HFF-Myc (cell line): ENCODE data around the gene CHST1.

Experiments used
- DNase-seq: peaks from one replicate; pipeline ENCODE4 v3.0.0-alpha.2; 2011; ENCODE audit warnings: low read depth; ENCODE audit errors: extremely low read depth
- H3K4me3 ChIP-seq: replicated peaks from 2 replicates; pipeline ENCODE4 v1.5.1; 2011; ENCODE audit warnings: low read depth, mild to moderate bottlenecking, control low read depth, low read length
- TF ChIP-seq, protein P1 (sequence below): IDR thresholded peaks from 2 replicates; pipeline ENCODE4 v1.5.1; 2012; ENCODE audit warnings: mild to moderate bottlenecking, low read depth, low read length, control low read depth; ENCODE audit errors: missing control alignments

The CHST1 gene

DNA sequence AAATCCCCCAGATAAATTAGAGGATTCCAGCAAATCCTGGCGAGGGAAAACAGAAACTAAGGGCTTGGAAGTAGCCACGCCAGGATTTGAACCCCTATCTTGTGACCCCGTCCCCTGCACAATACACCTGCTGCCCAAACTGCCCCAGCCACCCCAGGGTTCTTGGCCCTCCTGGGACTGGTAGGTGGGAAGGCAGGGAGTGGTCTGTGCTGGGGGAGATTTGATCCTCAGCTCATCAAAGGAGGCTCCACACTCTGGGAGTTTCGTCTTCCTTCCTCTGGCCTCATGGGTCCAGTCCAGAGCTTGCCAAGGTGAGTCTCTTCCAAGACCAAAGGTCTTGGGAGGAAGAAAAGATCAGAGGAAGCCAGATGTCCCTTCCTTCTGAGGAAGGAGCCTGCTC lies 4.5 kb upstream of the CHST1 start:
- no peak for DNase-seq
- TF ChIP-seq, protein P1, sequence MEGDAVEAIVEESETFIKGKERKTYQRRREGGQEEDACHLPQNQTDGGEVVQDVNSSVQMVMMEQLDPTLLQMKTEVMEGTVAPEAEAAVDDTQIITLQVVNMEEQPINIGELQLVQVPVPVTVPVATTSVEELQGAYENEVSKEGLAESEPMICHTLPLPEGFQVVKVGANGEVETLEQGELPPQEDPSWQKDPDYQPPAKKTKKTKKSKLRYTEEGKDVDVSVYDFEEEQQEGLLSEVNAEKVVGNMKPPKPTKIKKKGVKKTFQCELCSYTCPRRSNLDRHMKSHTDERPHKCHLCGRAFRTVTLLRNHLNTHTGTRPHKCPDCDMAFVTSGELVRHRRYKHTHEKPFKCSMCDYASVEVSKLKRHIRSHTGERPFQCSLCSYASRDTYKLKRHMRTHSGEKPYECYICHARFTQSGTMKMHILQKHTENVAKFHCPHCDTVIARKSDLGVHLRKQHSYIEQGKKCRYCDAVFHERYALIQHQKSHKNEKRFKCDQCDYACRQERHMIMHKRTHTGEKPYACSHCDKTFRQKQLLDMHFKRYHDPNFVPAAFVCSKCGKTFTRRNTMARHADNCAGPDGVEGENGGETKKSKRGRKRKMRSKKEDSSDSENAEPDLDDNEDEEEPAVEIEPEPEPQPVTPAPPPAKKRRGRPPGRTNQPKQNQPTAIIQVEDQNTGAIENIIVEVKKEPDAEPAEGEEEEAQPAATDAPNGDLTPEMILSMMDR: no peak
- H3K4me3 ChIP-seq: no peak overlapping the region

DNA sequence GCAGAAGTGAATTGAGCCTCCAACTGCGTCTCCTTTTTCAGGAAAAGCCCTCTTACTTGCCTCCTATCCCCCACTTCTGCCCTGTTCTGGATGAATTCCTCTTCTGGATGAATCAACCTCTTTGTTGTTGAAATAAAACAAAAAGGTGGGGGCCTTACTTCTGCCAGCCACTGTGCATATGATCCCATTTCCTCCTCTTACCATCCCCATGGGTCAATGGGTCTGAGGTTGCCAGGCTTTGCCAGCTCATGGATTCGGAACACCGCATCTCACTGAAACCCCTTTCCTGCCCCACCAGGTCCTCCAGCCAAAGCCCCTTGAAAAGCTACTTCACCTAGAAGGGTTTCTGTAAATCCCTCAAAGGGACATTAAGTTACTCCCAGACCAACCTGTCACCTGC lies 3.7 kb upstream of the CHST1 start:
- no peak overlapping the region for H3K4me3 ChIP-seq
- TF ChIP-seq, protein P1: no peak
- no peak for DNase-seq

DNA sequence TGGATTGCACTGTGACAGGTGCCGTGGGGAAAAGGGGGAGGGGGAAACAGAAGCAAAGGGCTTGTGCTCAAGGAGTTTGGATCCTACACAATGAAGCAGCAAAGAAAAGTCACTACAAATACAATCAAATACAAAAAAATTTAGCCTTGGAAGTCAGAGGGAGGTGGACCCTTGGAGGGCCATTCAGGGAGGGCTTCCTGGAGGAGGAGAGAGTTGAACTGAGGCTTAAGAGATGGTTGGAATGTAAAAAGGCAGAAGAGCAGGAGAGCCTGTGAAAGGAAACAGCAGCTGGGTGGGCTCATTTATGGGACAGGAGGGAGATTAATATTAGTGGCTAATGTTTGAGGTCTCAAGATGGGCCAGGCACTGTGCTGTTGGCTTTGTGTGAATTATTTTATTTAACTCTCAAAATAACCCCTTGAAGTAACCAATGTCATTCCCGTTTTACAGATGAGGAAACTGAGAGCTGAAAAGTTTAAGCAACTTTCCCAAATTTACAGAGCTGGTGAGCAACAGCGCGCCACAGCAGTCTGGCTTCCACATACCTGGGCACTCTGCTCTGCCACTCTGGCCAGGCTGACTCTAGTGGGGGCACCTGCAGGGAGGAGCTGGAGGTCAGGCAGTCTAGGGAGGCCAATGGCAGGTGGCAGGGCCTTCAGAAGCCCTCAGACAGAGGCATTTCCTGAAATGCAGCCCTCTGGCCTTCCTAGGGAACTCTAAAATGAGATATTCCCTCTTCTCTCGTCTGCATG lies 2.7 kb upstream of the CHST1 start:
- H3K4me3 ChIP-seq: no peak overlapping the region

DNA sequence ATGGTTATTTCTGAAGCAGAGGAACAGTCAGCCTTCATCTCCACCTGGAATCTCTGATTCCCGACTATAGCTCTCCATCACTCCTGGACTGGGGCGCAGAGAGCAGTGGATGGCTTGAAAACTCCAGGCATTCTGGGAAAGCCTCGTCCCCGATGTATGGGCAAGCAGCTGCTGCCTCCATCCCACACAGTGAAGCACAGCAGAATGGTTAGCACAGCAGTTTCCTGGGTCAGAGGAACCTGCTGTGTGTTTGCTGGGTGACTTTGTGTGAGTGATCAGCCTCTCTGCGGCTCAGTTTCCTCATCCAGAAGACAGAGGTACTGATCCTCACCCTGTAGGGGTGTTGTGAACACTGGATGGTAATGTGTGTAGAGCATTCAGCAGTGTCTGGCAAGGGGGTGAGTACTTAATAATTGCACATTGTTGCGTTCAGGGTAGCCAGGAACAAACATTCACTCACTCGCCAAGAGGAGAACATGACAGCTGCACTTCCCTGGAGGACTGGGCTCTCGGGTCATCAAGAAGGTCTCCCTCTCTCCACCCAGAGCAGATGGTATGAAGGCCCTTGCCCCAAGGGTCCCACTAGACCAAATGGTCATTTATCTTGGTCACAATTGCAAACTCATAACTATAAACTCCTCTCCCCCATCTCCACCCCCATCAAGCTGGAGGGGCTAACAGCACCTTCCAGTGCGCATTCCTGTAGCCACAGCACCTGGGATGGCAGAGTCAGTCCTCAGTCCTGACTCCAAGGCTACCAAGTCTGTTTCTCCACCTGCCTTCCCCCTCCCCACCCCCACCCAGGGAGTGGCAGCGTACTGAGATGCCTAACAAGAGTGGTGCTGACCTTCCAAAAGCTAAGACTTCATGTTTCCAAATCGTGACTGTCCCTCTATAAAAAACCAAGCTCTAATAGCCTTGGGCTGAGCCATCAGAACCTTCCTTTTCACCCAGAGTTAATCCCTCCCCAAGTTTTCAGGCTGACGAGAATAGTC lies 1.5 kb upstream of the CHST1 start:
- DNase-seq: no peak
- TF ChIP-seq, protein P1: no peak
- H3K4me3 ChIP-seq: no peak overlapping the region

More for the DNA sequence above, 2.7 kb upstream of the CHST1 start:
- TF ChIP-seq, protein P1: no peak
- no peak for DNase-seq

DNA sequence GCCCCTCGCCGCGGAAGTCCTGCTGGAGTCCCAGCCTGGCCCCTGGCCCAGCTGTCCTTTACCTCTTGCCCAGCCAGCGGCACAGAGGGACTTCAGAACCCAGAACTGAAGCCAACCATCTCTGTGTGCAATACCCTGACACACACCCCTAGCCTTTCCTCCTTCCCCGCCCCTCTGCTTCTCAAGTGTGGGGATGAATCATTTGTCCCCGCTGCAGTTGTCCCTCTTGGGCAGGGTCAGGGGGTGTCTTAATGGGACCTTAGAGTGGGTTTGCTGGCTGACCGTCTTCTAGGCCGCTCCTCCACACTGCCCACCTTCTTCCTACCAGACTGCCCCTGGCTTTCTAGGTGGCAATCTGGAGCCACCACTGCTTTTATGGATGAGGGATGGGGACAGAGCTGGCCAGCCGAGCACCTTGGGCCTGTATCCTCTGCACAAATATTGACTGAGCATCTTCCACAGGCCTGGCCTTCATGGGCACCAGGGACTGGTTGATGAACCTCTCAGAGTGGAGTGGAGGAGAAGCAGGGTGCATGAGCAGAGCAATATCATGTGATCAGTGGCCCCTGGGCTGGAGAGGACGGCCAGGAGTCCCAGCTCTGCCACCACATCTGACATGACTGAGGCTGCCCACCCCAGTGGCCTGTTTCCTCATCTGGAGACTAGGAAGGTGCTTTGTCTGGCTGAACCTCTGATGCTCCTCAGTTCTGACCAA lies 668 bp upstream of the CHST1 start:
- DNase-seq: no peak
- no peak overlapping the region for H3K4me3 ChIP-seq
- TF ChIP-seq, protein P1: no peak

DNA sequence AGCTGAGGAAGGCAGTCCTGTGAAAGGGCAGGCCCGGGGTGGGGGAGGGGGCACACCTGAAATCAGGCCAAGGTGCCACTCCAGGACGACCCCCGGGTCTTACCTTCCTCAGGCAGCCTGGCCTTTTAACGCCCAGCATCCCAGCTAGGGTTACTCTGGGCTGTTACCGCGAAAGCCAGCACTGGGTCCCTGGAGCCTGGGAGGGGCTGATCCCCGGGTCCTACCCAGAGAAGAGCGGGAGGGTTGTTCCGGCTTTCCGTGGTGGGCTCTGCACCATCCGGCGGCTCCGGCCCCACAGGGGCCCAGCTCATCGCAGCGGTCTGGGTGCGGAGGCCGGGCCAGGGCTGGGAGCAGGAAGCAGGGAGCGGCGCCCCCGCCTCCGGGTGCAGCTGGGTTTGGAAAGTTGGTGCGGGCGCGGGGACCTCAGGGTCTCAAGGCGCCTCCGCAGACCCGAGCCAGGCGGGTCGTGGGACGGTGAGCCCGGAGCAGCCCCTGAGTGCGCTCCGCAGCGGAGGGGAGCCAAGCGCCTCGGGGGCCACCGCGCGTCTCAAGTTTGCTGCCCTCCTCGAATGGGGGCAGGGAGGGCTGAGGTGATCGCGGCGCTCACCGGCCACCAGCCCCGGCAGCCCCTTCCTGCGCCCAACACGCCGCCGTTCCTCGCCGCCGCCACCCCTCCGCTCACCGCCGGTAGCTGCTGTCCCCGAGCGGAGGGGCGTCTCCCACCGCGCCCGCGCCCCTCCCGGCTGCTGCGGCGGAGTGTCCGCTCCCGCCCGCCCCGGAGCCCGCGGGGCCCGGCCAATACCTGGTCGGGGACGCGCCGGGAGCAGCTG lies 831 bp downstream of the CHST1 start:
- DNase-seq: no peak
- H3K4me3 ChIP-seq: peak overlapping the region; percentile 23
- TF ChIP-seq, protein P1: no peak
